Neural progenitor cell (in vitro differentiated cells): Measurements from ENCODE around the gene CA5A. TPM values are rescaled to one million over a fixed set of nuclear protein-coding genes. Genes with fewer than 3 reads are reported as not detected.

Experiments used
- DNase-seq: peaks from one replicate; pipeline ENCODE4 v3.0.0-alpha.2; 2016; ENCODE audit warnings: low spot score
- H2AFZ ChIP-seq: fragments of 200-600 bp; sonication (generic); replicated peaks from 2 replicates; pipeline ENCODE4 v1.6.1; 2016; ENCODE audit warnings: antibody characterized with exemption
- H3F3A ChIP-seq: fragments of 200-600 bp; sonication (generic); 2 replicates; pipeline ENCODE4 v1.6.1; 2016; ENCODE audit warnings: antibody characterized with exemption, low read depth
- H3K27ac ChIP-seq: fragments of 200-600 bp; sonication (generic); 2 replicates; pipeline ENCODE4 v1.5.1; 2016; ENCODE audit warnings: mild to moderate bottlenecking
- H3K27me3 ChIP-seq: fragments of 200-600 bp; sonication (generic); 2 replicates; pipeline ENCODE4 v1.6.1; 2016; ENCODE audit warnings: mild to moderate bottlenecking, moderate library complexity
- H3K36me3 ChIP-seq: fragments of 200-600 bp; sonication (generic); 2 replicates; pipeline ENCODE4 v1.5.1; 2016
- H3K4me1 ChIP-seq: fragments of 200-600 bp; sonication (generic); 2 replicates; pipeline ENCODE4 v1.6.1; 2016; ENCODE audit warnings: mixed run types
- H3K4me2 ChIP-seq: fragments of 200-600 bp; sonication (generic); 2 replicates; pipeline ENCODE4 v1.6.1; 2016
- H3K4me3 ChIP-seq: fragments of 200-600 bp; sonication (generic); 2 replicates; pipeline ENCODE4 v1.5.1; 2016
- H3K79me2 ChIP-seq: fragments of 200-600 bp; sonication (generic); 2 replicates; pipeline ENCODE4 v1.6.1; 2016; ENCODE audit warnings: low read depth
- H3K9ac ChIP-seq: fragments of 200-600 bp; sonication (generic); 2 replicates; pipeline ENCODE4 v1.6.1; 2016
- H3K9me3 ChIP-seq: fragments of 200-600 bp; sonication (generic); 2 replicates; pipeline ENCODE4 v1.5.1; 2016; ENCODE audit warnings: low read depth
- H4K20me1 ChIP-seq: fragments of 200-600 bp; sonication (generic); 2 replicates; pipeline ENCODE4 v1.6.1; 2016; ENCODE audit warnings: low read depth
- H3K27ac Mint-ChIP-seq: 3 replicates; pipeline ENCODE4 v1.8.0; 2021; ENCODE audit warnings: mixed read lengths
- H3K27me3 Mint-ChIP-seq: 2 replicates; pipeline ENCODE4 v1.8.0; 2022; ENCODE audit warnings: low read depth, mild to moderate bottlenecking, inconsistent platforms, moderate library complexity, mixed read lengths; ENCODE audit not compliant: insufficient read depth
- H3K36me3 Mint-ChIP-seq: 3 replicates; pipeline ENCODE4 v1.8.0; 2021; ENCODE audit warnings: mixed read lengths
- H3K4me1 Mint-ChIP-seq: 3 replicates; pipeline ENCODE4 v1.8.0; 2021; ENCODE audit warnings: mixed read lengths
- H3K4me3 Mint-ChIP-seq: 3 replicates; pipeline ENCODE4 v1.8.0; 2021; ENCODE audit warnings: mild to moderate bottlenecking, moderate library complexity, mixed read lengths
- H3K9me3 Mint-ChIP-seq: 3 replicates; pipeline ENCODE4 v1.8.0; 2020; ENCODE audit warnings: mixed read lengths
- EZH2 ChIP-seq: fragments of 200-600 bp; sonication (generic); IDR thresholded peaks from 2 replicates; pipeline ENCODE4 v1.6.1; 2017; ENCODE audit warnings: antibody characterized with exemption, mild to moderate bottlenecking, moderate library complexity
- EZH2phosphoT487 ChIP-seq: fragments of 200-600 bp; sonication (generic); IDR thresholded peaks from 2 replicates; pipeline ENCODE4 v1.6.1; 2017; ENCODE audit warnings: antibody characterized with exemption
- total RNA-seq: library from RNA; depleted of rRNA; stranded (reverse); fragments of >200 nt; gene quantifications from 2 replicates; pipeline ENCODE4 v1.2.3, GENCODE V29; 2015; ENCODE audit warnings: low replicate concordance
- TF ChIP-seq, protein P1 (sequence below): fragments of 200-600 bp; sonication (generic); IDR thresholded peaks from 2 replicates; pipeline ENCODE4 v1.5.1; 2017; ENCODE audit warnings: antibody characterized with exemption, mild to moderate bottlenecking

Gene CA5A
- total RNA-seq, 1 donor from 2014 or later, result not detected

GRCh38 chr16:87974178-87974577 lies 37.8 kb upstream of the CA5A start:
- DNase-seq, result no peak
- Mint-ChIP-seq H3K4me1 (peaks cover 2% of the 10 kb centered on the region), H3K27ac (no peak overlapping the region), H3K9me3 (peaks cover 30% of the 10 kb centered on the region), H3K4me3 (no peak overlapping the region), H3K27me3 (peaks cover 2% of the 10 kb centered on the region), H3K36me3 (peaks cover 44% of the 10 kb centered on the region)
- Histone ChIP-seq H4K20me1 (no peaks in the 10 kb centered on the region), H3K9ac (no peak overlapping the region), H3K4me1 (no peaks in the 10 kb centered on the region), H3K36me3 (peaks cover 5% of the 10 kb centered on the region), H3K4me3 (no peak overlapping the region), H3K9me3 (peaks cover 14% of the 10 kb centered on the region), H3K27ac (no peak overlapping the region), H3F3A (no peaks in the 10 kb centered on the region), H2AFZ (no peak overlapping the region), H3K27me3 (no peaks in the 10 kb centered on the region), H3K4me2 (no peak overlapping the region), H3K79me2 (peaks cover 54% of the 10 kb centered on the region)
- TF ChIP-seq EZH2phosphoT487, result no peak
- no peak for TF ChIP-seq EZH2
- TF ChIP-seq, protein P1, sequence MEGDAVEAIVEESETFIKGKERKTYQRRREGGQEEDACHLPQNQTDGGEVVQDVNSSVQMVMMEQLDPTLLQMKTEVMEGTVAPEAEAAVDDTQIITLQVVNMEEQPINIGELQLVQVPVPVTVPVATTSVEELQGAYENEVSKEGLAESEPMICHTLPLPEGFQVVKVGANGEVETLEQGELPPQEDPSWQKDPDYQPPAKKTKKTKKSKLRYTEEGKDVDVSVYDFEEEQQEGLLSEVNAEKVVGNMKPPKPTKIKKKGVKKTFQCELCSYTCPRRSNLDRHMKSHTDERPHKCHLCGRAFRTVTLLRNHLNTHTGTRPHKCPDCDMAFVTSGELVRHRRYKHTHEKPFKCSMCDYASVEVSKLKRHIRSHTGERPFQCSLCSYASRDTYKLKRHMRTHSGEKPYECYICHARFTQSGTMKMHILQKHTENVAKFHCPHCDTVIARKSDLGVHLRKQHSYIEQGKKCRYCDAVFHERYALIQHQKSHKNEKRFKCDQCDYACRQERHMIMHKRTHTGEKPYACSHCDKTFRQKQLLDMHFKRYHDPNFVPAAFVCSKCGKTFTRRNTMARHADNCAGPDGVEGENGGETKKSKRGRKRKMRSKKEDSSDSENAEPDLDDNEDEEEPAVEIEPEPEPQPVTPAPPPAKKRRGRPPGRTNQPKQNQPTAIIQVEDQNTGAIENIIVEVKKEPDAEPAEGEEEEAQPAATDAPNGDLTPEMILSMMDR, result no peak

DNA sequence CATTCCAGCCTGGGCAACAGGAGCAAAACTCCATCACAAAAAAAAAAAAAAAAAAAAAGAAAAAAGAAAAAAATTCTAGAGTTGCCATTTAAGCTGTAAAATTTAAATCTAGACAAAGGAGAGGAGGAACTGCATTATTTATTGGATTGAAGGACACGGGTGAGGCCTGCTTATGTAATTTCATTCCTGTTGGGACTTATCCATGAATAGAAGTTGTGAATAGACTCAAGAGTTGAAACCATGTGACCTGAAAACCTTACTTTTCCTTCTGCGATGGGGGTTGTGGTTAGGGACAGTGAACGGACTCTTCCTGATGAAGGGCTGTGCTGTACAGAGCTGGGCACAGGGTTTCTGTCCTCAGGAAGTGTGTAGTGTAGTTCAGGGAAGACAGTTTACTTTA lies 37.4 kb upstream of the CA5A start:
- no peaks in the 10 kb centered on the region for H3K27me3 ChIP-seq
- H3K9me3 ChIP-seq, result peaks cover 14% of the 10 kb centered on the region
- H3K4me3 Mint-ChIP-seq, result no peak overlapping the region
- H3K36me3 ChIP-seq, result peaks cover 5% of the 10 kb centered on the region
- no peak overlapping the region for H3K9ac ChIP-seq
- no peaks in the 10 kb centered on the region for H3F3A ChIP-seq
- peaks cover 59% of the 10 kb centered on the region for H3K79me2 ChIP-seq
- no peak overlapping the region for H3K27ac ChIP-seq
- no peak overlapping the region for H3K4me3 ChIP-seq
- peaks cover 30% of the 10 kb centered on the region for H3K9me3 Mint-ChIP-seq
- peaks cover 2% of the 10 kb centered on the region for H3K27me3 Mint-ChIP-seq
- peaks cover 2% of the 10 kb centered on the region for H3K4me1 Mint-ChIP-seq
- no peak overlapping the region for H3K4me2 ChIP-seq
- no peaks in the 10 kb centered on the region for H4K20me1 ChIP-seq
- H3K27ac Mint-ChIP-seq, result no peak overlapping the region
- H2AFZ ChIP-seq, result no peak overlapping the region
- H3K4me1 ChIP-seq, result no peaks in the 10 kb centered on the region
- peaks cover 47% of the 10 kb centered on the region for H3K36me3 Mint-ChIP-seq
- DNase-seq, result no peak
- TF ChIP-seq EZH2, result no peak
- TF ChIP-seq, protein P1, result no peak
- TF ChIP-seq EZH2phosphoT487, result no peak

GRCh38 chr16:87971933-87972332 lies 35.6 kb upstream of the CA5A start:
- Histone ChIP-seq H3K9me3 (peaks cover 14% of the 10 kb centered on the region), H3K27me3 (no peaks in the 10 kb centered on the region), H3K79me2 (peaks cover 75% of the 10 kb centered on the region), H3K36me3 (peaks cover 5% of the 10 kb centered on the region), H3K4me2 (no peak overlapping the region), H3K27ac (no peak overlapping the region), H2AFZ (no peak overlapping the region), H3F3A (no peaks in the 10 kb centered on the region), H3K4me1 (no peaks in the 10 kb centered on the region), H3K9ac (no peak overlapping the region), H4K20me1 (peaks cover under 1% of the 10 kb centered on the region), H3K4me3 (no peak overlapping the region)
- DNase-seq, result no peak
- Mint-ChIP-seq H3K27ac (no peak overlapping the region), H3K4me3 (no peak overlapping the region), H3K36me3 (peaks cover 47% of the 10 kb centered on the region), H3K4me1 (peaks cover 4% of the 10 kb centered on the region), H3K27me3 (peaks cover 5% of the 10 kb centered on the region), H3K9me3 (peaks cover 30% of the 10 kb centered on the region)
- TF ChIP-seq, protein P1, result no peak
